ENCODE measurements around the gene RNF145. TPM values are rescaled to one million over a fixed set of nuclear protein-coding genes. Genes with fewer than 3 reads are reported as not detected.

Gene RNF145
- total and polyA plus RNA-seq, 2 of the 13 experiments (the other 11 are each of a cell fraction or from before 2014, with no cell fraction given), result 24.6 TPM

- Histone ChIP-seq H3K36me3 (replicated peaks in 1 of 2; ENCODE audit: control insufficient read depth in 1 of 2, insufficient read depth in 2 of 2, low read length in 2 of 2) (no peaks in the 10 kb centered on the region), H3K27ac (ENCODE audit: extremely low read length, insufficient read depth, low read length) (no peak overlapping the region), H4K20me1 (ENCODE audit: insufficient read depth, low read length) (no peaks in the 10 kb centered on the region), H3K27me3 (ENCODE audit: control insufficient read depth in 1 of 2, insufficient read depth in 2 of 2, low read length in 2 of 2) (no peaks in the 10 kb centered on the region), H3K9ac (ENCODE audit: insufficient read depth, low read depth, low read length) (no peak overlapping the region), H3K4me2 (ENCODE audit: low read depth, low read length) (no peak overlapping the region), H3K4me3 (replicated peaks in 1 of 3; ENCODE audit: insufficient read depth in 1 of 3, low read depth in 2 of 3, low read length in 3 of 3) (no peak overlapping the region), H3K9me3 (ENCODE audit: low read length) (no peaks in the 10 kb centered on the region), H3K79me2 (ENCODE audit: insufficient read depth, low read length) (no peaks in the 10 kb centered on the region), H2AFZ (ENCODE audit: low read length) (no peak overlapping the region), H3K4me1 (ENCODE audit: insufficient read depth, low read length) (no peaks in the 10 kb centered on the region)
- POLR2A ChIA-PET, result no interaction called here
- ATAC-seq, result no peak
- FAIRE-seq, result no peak
- in situ Hi-C loops (cut with HindIII; ENCODE audit: extremely low pct_ligation_motif_present, low pct_unique_long_range_greater_than_20kb), result no loop called here
- no peak for DNase-seq (ENCODE audit: low spot score)
- TF ChIP-seq ZBTB43 (CRISPR knock-in tag; conservative IDR thresholded peaks at IDR 0.05), result no peak
- TF ChIP-seq ZBTB33 (CRISPR knock-in tag; IDR thresholded peaks at IDR 0.05), result no peak
- no peak for TF ChIP-seq NFE2 (CRISPR knock-in tag; IDR thresholded peaks at IDR 0.05)
- TF ChIP-seq TEF (CRISPR knock-in tag; IDR thresholded peaks at IDR 0.05), result no peak
- TF ChIP-seq MYPOP (CRISPR knock-in tag; IDR thresholded peaks at IDR 0.05), result no peak
- TF ChIP-seq BCL6 (CRISPR knock-in tag; IDR thresholded peaks at IDR 0.05), result no peak
- no peak for TF ChIP-seq ZNF367 (CRISPR knock-in tag; IDR thresholded peaks at IDR 0.05; ENCODE audit: borderline replicate concordance)
- no peak for TF ChIP-seq RARG (CRISPR knock-in tag; IDR thresholded peaks at IDR 0.05; ENCODE audit: low read depth)
- no peak for TF ChIP-seq PATZ1 (CRISPR knock-in tag; IDR thresholded peaks at IDR 0.05)
- no peak for TF ChIP-seq ZNF432 (CRISPR knock-in tag; IDR thresholded peaks at IDR 0.05; ENCODE audit: borderline replicate concordance)
- no peak for TF ChIP-seq CREB3 (CRISPR knock-in tag; IDR thresholded peaks at IDR 0.05)
- TF ChIP-seq ZNF329 (CRISPR knock-in tag; IDR thresholded peaks at IDR 0.05; ENCODE audit: low read depth), result no peak
- TF ChIP-seq ZNF775 (CRISPR knock-in tag; IDR thresholded peaks at IDR 0.05; ENCODE audit: borderline replicate concordance), result no peak
- no peak for TF ChIP-seq CCAR2 (optimal IDR thresholded peaks at IDR 0.05; ENCODE audit: low read depth, low read length)
- no peak for TF ChIP-seq BRD4 (CRISPR knock-in tag; IDR thresholded peaks at IDR 0.05)
- TF ChIP-seq NONO (IDR thresholded peaks at IDR 0.05), result no peak
- no peak for TF ChIP-seq NONO (CRISPR knock-in tag; conservative IDR thresholded peaks at IDR 0.05)
- 26% methylated on average over 2 of the region's 2 CpGs for WGBS (ENCODE audit: low lambda C conversion rate)
- CTCF ChIA-PET (ENCODE audit: low intra/inter-chr PET ratio, low total read pairs), result no interaction called here
- BruUV-seq (replicated peaks), result no TSS peak
- intact Hi-C loops (cut with micrococcal nuclease; ENCODE audit: unreplicated experiment), result no loop called here
Measured at GRCh38 chr5:159217236-159217635, 7.9 kb upstream of the RNF145 start.

Measured in HepG2 (cell line).